ENCODE measurements around the gene ECT2.
"Not testable (repeated sequence)": the region's sequence is repeated elsewhere in the genome, so short reads cannot be mapped to it uniquely, and the experiment has no call there.

The ECT2 gene

DNA sequence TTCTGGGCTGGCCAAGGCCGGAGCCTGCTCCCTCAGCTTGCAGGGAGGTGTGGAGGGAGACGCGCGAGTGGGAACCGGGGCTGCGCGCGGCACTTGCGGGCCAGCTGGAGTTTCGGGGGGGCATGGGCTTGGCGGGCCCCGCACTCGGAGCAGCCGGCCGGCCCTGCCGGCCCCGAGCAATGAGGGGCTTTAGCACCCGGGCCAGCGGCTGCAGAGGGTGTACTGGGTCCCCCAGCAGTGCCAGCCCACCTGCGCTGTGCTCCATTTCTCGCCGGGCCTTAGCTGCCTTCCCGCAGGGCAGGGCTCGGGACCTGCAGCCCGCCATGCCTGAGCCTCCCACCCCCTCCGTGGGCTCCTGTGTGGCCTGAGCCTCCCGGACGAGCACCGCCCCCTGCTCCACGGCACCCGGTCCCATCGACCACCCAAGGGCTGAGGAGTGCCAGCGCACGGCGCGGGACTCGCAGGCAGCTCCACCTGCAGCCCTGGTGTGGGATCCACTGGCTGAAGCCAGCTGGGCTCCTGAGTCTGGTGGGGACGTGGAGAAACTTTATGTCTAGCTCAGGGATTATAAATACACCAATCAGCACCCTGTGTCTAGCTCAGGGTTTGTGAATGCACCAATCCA is 116.3 kb downstream of the ECT2 start:
- DNase-seq = not testable (repeated sequence)

DNA sequence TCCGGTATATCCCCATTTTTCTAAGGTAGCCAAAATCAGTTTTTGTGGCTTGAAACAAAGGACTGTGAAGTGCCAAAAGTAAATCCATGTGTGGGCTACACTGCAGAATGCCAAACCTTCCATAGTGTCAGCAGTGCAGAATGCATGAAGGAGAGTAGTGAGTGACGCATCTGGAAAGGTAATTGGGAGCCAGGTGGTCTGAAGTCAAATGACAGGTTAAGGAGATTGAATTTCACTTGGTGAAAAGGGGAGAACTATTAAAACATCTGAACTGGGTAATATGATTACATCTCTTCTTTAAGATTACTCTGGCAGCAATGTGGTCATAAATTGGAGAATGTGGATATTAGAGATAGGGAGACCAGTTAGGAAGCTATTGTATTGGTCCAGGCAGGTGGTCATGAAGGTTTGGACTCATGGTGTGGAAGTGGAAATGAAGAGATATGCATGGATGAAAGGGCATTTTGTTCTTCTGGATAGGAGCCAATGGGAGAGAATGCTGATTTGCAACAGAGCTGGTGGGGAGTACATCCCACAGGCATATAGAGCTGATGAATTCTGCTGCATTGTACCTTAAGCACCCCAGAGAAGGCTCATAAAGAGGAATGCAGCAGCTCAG is 118.2 kb downstream of the ECT2 start:
- peak; percentile 92 for DNase-seq

DNA sequence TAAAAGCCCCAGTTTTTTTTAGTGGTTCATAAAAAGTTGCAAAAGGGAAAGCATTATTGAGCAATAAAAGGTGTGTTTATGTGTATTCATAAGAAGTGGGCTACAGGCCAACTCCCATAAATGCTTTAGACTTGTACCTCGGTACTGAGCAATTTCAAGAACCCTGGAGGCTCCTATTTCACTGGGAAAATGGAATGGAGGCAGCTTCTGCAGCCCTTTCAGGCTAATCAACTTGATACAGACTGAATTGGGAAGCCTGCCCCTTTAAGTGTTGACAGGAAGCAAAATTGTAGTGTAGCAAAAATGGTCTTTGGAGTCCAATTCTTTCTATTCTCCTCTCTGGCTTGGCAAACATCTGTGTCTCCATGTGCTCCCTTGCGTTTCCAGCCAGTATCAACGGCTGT is 118.8 kb downstream of the ECT2 start:
- DNase-seq = peak; percentile 56

DNA sequence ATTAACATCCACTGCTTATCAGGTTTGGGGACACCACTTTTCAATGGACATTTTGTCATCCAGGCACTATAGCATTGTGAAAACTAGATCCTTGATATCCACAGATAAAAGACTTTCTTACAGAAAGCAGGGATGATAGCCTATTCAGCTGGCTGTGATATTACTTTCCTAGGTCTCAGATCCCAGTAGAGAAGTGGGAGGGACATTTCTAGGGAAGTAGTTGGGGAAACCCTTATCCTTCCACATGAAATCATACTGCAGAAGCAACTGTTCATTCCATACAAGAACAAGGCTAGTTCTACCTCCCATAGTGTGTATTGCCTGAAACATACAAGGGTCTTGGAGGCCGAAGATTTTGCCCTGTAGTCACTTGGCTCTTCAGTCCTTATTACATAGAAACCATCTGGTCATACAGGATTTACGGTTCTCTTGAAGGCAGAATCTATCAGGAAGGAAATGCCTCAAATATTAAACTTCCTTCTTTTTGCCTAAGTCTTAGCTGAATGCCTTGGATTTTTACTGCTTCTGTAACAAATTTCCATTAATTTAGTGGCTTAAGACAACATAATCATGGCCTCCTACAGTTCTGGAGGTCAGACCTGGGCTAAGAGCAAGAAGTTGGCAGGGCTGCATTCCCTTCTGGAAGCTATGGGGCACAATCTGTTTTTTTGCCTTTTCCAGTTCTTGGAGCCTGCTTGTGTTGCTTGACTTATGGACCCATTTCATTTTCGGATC is 119.4 kb downstream of the ECT2 start:
- no peak for DNase-seq

Measured in NCI-H2171 (cell line).